ENCODE measurements around the gene RSBN1. TPM values are rescaled to one million over a fixed set of nuclear protein-coding genes. Genes with fewer than 3 reads are reported as not detected.

RSBN1 gene
- total and polyA plus RNA-seq, 2 experiments from 2014 or later: 15.4 to 17.4 TPM

DNA sequence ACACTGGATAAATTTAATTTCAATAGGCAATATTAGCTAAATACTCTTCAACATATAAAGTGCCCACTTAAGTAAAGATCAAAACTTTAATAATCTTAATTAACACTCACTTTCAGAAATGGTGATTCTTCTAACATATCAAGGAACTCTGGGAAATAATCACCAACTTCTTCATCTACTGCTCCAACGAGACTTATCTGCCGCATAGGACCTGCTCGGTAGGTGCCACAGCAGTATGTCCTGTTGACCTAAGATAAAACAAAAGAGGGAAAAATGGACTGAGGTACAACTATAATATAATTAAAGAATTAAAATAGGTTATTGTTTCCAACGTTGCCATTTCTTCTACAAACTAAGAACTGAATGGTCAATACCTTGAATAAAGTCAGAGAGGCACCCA, 34.7 kb downstream of the RSBN1 start:
- Histone ChIP-seq H3K27me3 (ENCODE audit: insufficient read depth) (no peaks in the 10 kb centered on the region), H3F3A (replicated peaks; ENCODE audit: low read depth) (no peaks in the 10 kb centered on the region), H3K4me3 (no peak overlapping the region), H3K9me2 (ENCODE audit: insufficient read depth) (no peaks in the 10 kb centered on the region), H3K36me3 (ENCODE audit: insufficient read depth) (0 out of 2 replicates have a peak, but pooled peaks cover 8% of the 10 kb centered on the region), H3K27ac (ENCODE audit: low read depth) (no peak overlapping the region), H3K4me1 (ENCODE audit: insufficient read depth) (peaks cover 17% of the 10 kb centered on the region), H3K79me2 (replicated peaks; ENCODE audit: insufficient read depth) (peaks cover 47% of the 10 kb centered on the region), H4K20me1 (replicated peaks; ENCODE audit: insufficient read depth) (no peaks in the 10 kb centered on the region), H2AFZ (no peak overlapping the region), H3K4me2 (no peak overlapping the region)
- H3K27ac Mint-ChIP-seq: no peak overlapping the region
- DNase-seq (ENCODE audit: low spot score) (no peak), ATAC-seq (no peak)
- H3K9me3 Mint-ChIP-seq: no peaks in the 10 kb centered on the region
- H3K4me3 Mint-ChIP-seq: no peak overlapping the region
- no peak for TF ChIP-seq STAT1 (IDR thresholded peaks at IDR 0.05; ENCODE audit: unreplicated experiment)
- no peak for TF ChIP-seq ZNF462 (CRISPR knock-in tag; IDR thresholded peaks at IDR 0.05)
- TF ChIP-seq EZH2 (IDR thresholded peaks at IDR 0.05; ENCODE audit: low read depth, unreplicated experiment): no peak
- no peak for TF ChIP-seq EZH2phosphoT487 (IDR thresholded peaks at IDR 0.05; ENCODE audit: unreplicated experiment)
- TF ChIP-seq NANOG (IDR thresholded peaks at IDR 0.05; ENCODE audit: borderline replicate concordance): no peak
- TF ChIP-seq CREB1 (CRISPR knock-in tag; IDR thresholded peaks at IDR 0.05; ENCODE audit: low read depth): no peak
- TF ChIP-seq, protein P1, sequence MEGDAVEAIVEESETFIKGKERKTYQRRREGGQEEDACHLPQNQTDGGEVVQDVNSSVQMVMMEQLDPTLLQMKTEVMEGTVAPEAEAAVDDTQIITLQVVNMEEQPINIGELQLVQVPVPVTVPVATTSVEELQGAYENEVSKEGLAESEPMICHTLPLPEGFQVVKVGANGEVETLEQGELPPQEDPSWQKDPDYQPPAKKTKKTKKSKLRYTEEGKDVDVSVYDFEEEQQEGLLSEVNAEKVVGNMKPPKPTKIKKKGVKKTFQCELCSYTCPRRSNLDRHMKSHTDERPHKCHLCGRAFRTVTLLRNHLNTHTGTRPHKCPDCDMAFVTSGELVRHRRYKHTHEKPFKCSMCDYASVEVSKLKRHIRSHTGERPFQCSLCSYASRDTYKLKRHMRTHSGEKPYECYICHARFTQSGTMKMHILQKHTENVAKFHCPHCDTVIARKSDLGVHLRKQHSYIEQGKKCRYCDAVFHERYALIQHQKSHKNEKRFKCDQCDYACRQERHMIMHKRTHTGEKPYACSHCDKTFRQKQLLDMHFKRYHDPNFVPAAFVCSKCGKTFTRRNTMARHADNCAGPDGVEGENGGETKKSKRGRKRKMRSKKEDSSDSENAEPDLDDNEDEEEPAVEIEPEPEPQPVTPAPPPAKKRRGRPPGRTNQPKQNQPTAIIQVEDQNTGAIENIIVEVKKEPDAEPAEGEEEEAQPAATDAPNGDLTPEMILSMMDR (conservative IDR thresholded peaks at IDR 0.05; ENCODE audit: low read depth in 2 of 2): no peak
- no peaks in the 10 kb centered on the region for H3K27me3 Mint-ChIP-seq (ENCODE audit: insufficient read depth, low read depth, poor library complexity)
- H3K4me1 Mint-ChIP-seq: no peaks in the 10 kb centered on the region; the same call in 2 of the 3 replicates
- H3K36me3 Mint-ChIP-seq (ENCODE audit: low read depth): peaks cover 15% of the 10 kb centered on the region
